HCT116 (cell line): ENCODE results near the gene PERCC1. TPM values are rescaled to one million over a fixed set of nuclear protein-coding genes. Genes with fewer than 3 reads are reported as not detected.

Experiments used
- ATAC-seq: fragments of 200-7000 bp; cut with Tn5 transposase; 2 replicates; pipeline ENCODE4 v1.9.1; 2020; ENCODE audit warnings: mild to moderate bottlenecking, moderate library complexity
- BruUV-seq: library from RNA; stranded (reverse); fragments of 400-500 nt; replicated peaks from 2 replicates; lab custom pipeline; 2021; lab: Mats Ljungman, UMichigan
- CTCF ChIA-PET: fragments of 300-600 bp; sonication (Branson Sonifier 250); formaldehyde crosslinking; loops from one replicate; lab custom pipeline; 2021; ENCODE audit warnings: antibody characterized with exemption; lab: Charles Lee
- POLR2A ChIA-PET: fragments of 300-600, 350-600 bp; sonication (Branson Sonifier 250); formaldehyde crosslinking; loops from one replicate; lab custom pipeline; 2021; ENCODE audit warnings: antibody characterized with exemption; lab: Charles Lee
- RAD21 ChIA-PET, 2 experiments: fragments of 300-600 bp; sonication (Branson Sonifier 250); formaldehyde crosslinking; loops; one replicate each; lab custom pipeline; 2023; ENCODE audit warnings: low total read pairs in 2 of 2; ENCODE audit not compliant: uncharacterized antibody in 2 of 2, unreplicated experiment in 2 of 2, low non-redundant PET in 1 of 2; lab: Charles Lee
- DNase-seq: peaks from one replicate; pipeline ENCODE4 v3.0.0-alpha.2; 2010; ENCODE audit warnings: low read depth, low spot score
- H2AFZ ChIP-seq: fragments of 200-600 bp; shearing (Covaris generic), sonication (generic); 2 replicates; pipeline ENCODE4 v1.6.1; 2017; ENCODE audit warnings: low read depth, mixed run types, mixed read lengths, antibody characterized with exemption, low read length; ENCODE audit not compliant: poor library complexity, severe bottlenecking
- H3K27ac ChIP-seq: 2 replicates; pipeline ENCODE4 v1.5.1; 2012; ENCODE audit warnings: low read depth, low read length
- H3K27me3 ChIP-seq: fragments of 200-600 bp; sonication (generic); 2 replicates; pipeline ENCODE4 v1.6.1; 2016; ENCODE audit warnings: mixed run types, low read length, mixed read lengths; ENCODE audit not compliant: insufficient read depth
- H3K36me3 ChIP-seq, 2 experiments: fragments of 200-500 bp in 1 of 2; fragments of 200-600 bp in 1 of 2; sonication (Bioruptor generic) in 1 of 2; sonication (generic) in 1 of 2; 2 replicates each; pipeline versions ENCODE4 v1.5.1 to v1.6.1; 2014 to 2016; ENCODE audit warnings: low read length in 2 of 2, inconsistent platforms in 1 of 2, mixed read lengths in 1 of 2, mixed run types in 1 of 2; ENCODE audit not compliant: insufficient read depth in 2 of 2, control insufficient read depth in 1 of 2
- H3K4me1 ChIP-seq, 2 experiments: fragments of 200-600 bp in 1 of 2; sonication (generic) in 1 of 2; 2 replicates each; pipeline versions ENCODE4 v1.5.1 to v1.6.1; 2012 to 2017; ENCODE audit warnings: low read length in 2 of 2, inconsistent platforms in 1 of 2, mild to moderate bottlenecking in 1 of 2, mixed read lengths in 1 of 2, mixed run types in 1 of 2, moderate library complexity in 1 of 2; ENCODE audit not compliant: insufficient read depth in 2 of 2, control insufficient read depth in 1 of 2
- H3K4me2 ChIP-seq: fragments of 200-600 bp; sonication (generic); 2 replicates; pipeline ENCODE4 v1.6.1; 2017; ENCODE audit warnings: mixed run types, low read length, mixed read lengths
- H3K4me3 ChIP-seq, 2 experiments: fragments of 200-600 bp in 1 of 2; sonication (generic) in 1 of 2; replicated peaks in 1 of 2; 2 replicates each; pipeline ENCODE4 v1.5.1; 2011 to 2016; ENCODE audit warnings: low read length in 2 of 2, control low read depth in 1 of 2, low read depth in 1 of 2, mild to moderate bottlenecking in 1 of 2, mixed read lengths in 1 of 2, mixed run types in 1 of 2
- H3K79me2 ChIP-seq: fragments of 200-600 bp; sonication (generic); 2 replicates; pipeline ENCODE4 v1.6.1; 2017; ENCODE audit warnings: mild to moderate bottlenecking, mixed run types, low read length, moderate library complexity, mixed read lengths; ENCODE audit not compliant: insufficient read depth
- H3K9ac ChIP-seq: fragments of 200-600 bp; sonication (generic); 2 replicates; pipeline ENCODE4 v1.6.1; 2016; ENCODE audit warnings: low read length, mixed read lengths
- H3K9me2 ChIP-seq: fragments of 200-600 bp; sonication (generic), shearing (Covaris generic); 2 replicates; pipeline ENCODE4 v1.6.1; 2017; ENCODE audit warnings: mixed run types, mild to moderate bottlenecking, moderate library complexity; ENCODE audit not compliant: insufficient read depth
- H3K9me3 ChIP-seq, 2 experiments: fragments of 200-500 bp in 1 of 2; fragments of 200-600 bp in 1 of 2; sonication (Bioruptor generic) in 1 of 2; sonication (generic) in 1 of 2; 2 replicates each; pipeline ENCODE4 v1.6.1; 2014 to 2017; ENCODE audit warnings: low read length in 2 of 2, mixed read lengths in 2 of 2, inconsistent platforms in 1 of 2, low read depth in 1 of 2, mild to moderate bottlenecking in 1 of 2, mixed run types in 1 of 2, moderate library complexity in 1 of 2; ENCODE audit not compliant: control insufficient read depth in 1 of 2, insufficient read depth in 1 of 2
- H4K20me1 ChIP-seq: fragments of 200-600 bp; sonication (generic), shearing (Covaris generic); 2 replicates; pipeline ENCODE4 v1.6.1; 2017; ENCODE audit warnings: mixed run types, mild to moderate bottlenecking, moderate library complexity; ENCODE audit not compliant: insufficient read depth
- CBX3 ChIP-seq: IDR thresholded peaks from 2 replicates; pipeline ENCODE4 v1.6.1; 2012; ENCODE audit warnings: low read depth
- CEBPB ChIP-seq: IDR thresholded peaks from 2 replicates; pipeline ENCODE4 v1.6.1; 2012; ENCODE audit warnings: low read depth
- ELF1 ChIP-seq: IDR thresholded peaks from 2 replicates; pipeline ENCODE4 v1.6.1; 2012; ENCODE audit warnings: low read depth, borderline replicate concordance
- EZH2phosphoT487 ChIP-seq: fragments of 200-600 bp; IDR thresholded peaks from 2 replicates; pipeline ENCODE4 v1.6.1; 2018; ENCODE audit warnings: antibody characterized with exemption, borderline replicate concordance
- FOSL1 ChIP-seq: IDR thresholded peaks from 2 replicates; pipeline ENCODE4 v1.6.1; 2012; ENCODE audit warnings: low read depth
- JUND ChIP-seq: IDR thresholded peaks from 2 replicates; pipeline ENCODE4 v1.6.1; 2012
- MAX ChIP-seq: IDR thresholded peaks from 2 replicates; pipeline ENCODE4 v1.6.1; 2012
- POLR2A ChIP-seq: IDR thresholded peaks from 2 replicates; pipeline ENCODE4 v1.7.0; 2011; ENCODE audit warnings: borderline replicate concordance; ENCODE audit not compliant: insufficient read depth, insufficient read length; ENCODE audit errors: extremely low read depth
- POLR2AphosphoS5 ChIP-seq: IDR thresholded peaks from 2 replicates; pipeline ENCODE4 v1.6.1; 2011; ENCODE audit warnings: mild to moderate bottlenecking, low read depth, low read length, moderate library complexity
- RAD21 ChIP-seq: IDR thresholded peaks from 2 replicates; pipeline ENCODE4 v1.6.1; 2012; ENCODE audit warnings: low read depth, mild to moderate bottlenecking
- REST ChIP-seq: IDR thresholded peaks from 2 replicates; pipeline ENCODE4 v1.6.1; 2012; ENCODE audit warnings: low read depth
- SP1 ChIP-seq: IDR thresholded peaks from 2 replicates; pipeline ENCODE4 v1.6.1; 2012; ENCODE audit warnings: low read depth
- SRF ChIP-seq: IDR thresholded peaks from 2 replicates; pipeline ENCODE4 v1.6.1; 2012; ENCODE audit warnings: low read depth
- YY1 ChIP-seq: IDR thresholded peaks from 2 replicates; pipeline ENCODE4 v1.6.1; 2011; ENCODE audit warnings: low read length, low read depth, moderate library complexity, mild to moderate bottlenecking; ENCODE audit not compliant: insufficient replicate concordance; ENCODE audit errors: extremely low read depth
- ZFX ChIP-seq: fragments of 450-650 bp; IDR thresholded peaks from 2 replicates; pipeline ENCODE4 v1.6.1; 2017
- intact Hi-C: fragments of 100-400 bp; cut with micrococcal nuclease; formaldehyde crosslinking; loops from 2 replicates; pipeline ENCODE4 v1.10.0; 2022
- total RNA-seq: library from RNA; stranded (reverse); gene quantifications from one replicate; pipeline ENCODE4 v1.2.1, GENCODE V29; 2021; ENCODE audit not compliant: unreplicated experiment

Gene PERCC1
- total RNA-seq, 1 experiment from 2014 or later: not detected

GRCh38 chr16:1436731-1437355, 6.0 kb downstream of the PERCC1 start:
- Histone ChIP-seq H3K4me2 (no peak overlapping the region), H3K9ac (no peak overlapping the region), H2AFZ (no peak overlapping the region), H3K9me3 (no peaks in the 10 kb centered on the region), H4K20me1 (no peaks in the 10 kb centered on the region), H3K27ac (no peak overlapping the region), H3K79me2 (no peaks in the 10 kb centered on the region), H3K27me3 (no peaks in the 10 kb centered on the region), H3K4me1 (no peaks in the 10 kb centered on the region), H3K9me2 (no peaks in the 10 kb centered on the region), H3K36me3 (no peaks in the 10 kb centered on the region), H3K4me3 (no peak overlapping the region)
- TF ChIP-seq CEBPB: no peak
- no peak for TF ChIP-seq ZFX
- no peak for TF ChIP-seq CBX3
- no peak for TF ChIP-seq FOSL1
- ChIA-PET RAD21 (no interaction called here), CTCF (no interaction called here), POLR2A (no interaction called here)
- ATAC-seq (no peak), DNase-seq (no peak)
- BruUV-seq: no TSS peak
- intact Hi-C loops: no loop called here

GRCh38 chr16:1437606-1438005, 6.7 kb downstream of the PERCC1 start:
- RAD21 ChIA-PET: no interaction called here
- ATAC-seq: no peak
- H3K9me3 ChIP-seq: no peaks in the 10 kb centered on the region
- no peak overlapping the region for H3K27ac ChIP-seq
- CTCF ChIA-PET: no interaction called here
- H3K36me3 ChIP-seq: no peaks in the 10 kb centered on the region
- H3K9ac ChIP-seq: no peak overlapping the region
- no peak for DNase-seq
- no peaks in the 10 kb centered on the region for H3K27me3 ChIP-seq
- intact Hi-C loops: no loop called here
- no peak overlapping the region for H3K4me2 ChIP-seq
- TF ChIP-seq YY1 (no peak), REST (no peak), MAX (no peak), SP1 (no peak), ELF1 (no peak), EZH2phosphoT487 (no peak), POLR2A (no peak), SRF (no peak), CEBPB (no peak), RAD21 (no peak), POLR2AphosphoS5 (no peak), JUND (no peak)
- BruUV-seq: no TSS peak
- H3K4me3 ChIP-seq: no peak overlapping the region
- H3K9me2 ChIP-seq: no peaks in the 10 kb centered on the region
- H2AFZ ChIP-seq: no peak overlapping the region
- no peaks in the 10 kb centered on the region for H3K79me2 ChIP-seq
- H4K20me1 ChIP-seq: no peaks in the 10 kb centered on the region
- POLR2A ChIA-PET: no interaction called here
- H3K4me1 ChIP-seq: no peaks in the 10 kb centered on the region
